NK-92 (cell line): ENCODE results near the gene KLHL29.

ENCODE experiments used
- DNase-seq: peaks from one replicate; lab custom pipeline; 2025; ENCODE audit not compliant: unreplicated experiment; lab: John Stamatoyannopoulos, UW

Gene KLHL29

GRCh38 chr2:23622466-23622865 lies 237.5 kb downstream of the KLHL29 start:
- DNase-seq = no peak

DNA sequence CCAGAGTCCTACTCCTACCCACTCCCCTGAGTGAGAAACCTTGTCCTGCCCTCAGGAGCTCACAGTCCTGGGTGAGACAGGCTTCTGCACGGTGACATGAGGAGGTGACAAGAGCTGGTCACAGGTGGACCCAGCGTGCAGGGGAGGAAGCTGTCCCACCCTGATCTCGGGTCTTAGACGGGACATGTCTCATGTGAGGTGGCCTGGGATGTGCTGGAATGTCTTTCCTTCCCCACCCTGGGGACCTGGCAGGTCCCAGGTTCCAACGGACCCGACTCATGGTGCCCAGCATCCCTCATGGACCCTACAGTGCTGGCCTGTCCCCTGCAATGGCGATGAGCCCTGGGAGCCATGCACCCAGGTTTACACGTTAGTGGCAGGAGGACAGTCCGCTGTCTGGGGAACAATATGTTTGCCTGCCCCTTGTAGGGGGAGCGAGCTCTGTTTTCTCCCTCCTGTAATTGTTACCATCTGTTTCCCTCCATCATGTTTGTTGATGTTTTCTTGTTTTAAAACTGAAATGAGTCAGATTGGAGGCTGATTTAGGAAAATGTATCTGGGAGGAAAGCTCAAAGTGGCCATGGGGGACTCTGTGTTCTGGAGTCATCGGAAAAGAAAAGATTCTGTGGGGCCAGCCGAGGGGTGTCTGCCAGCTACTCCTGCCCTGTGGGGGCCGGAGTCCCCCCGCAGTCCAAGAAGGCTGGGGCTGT lies 238.1 kb downstream of the KLHL29 start:
- DNase-seq = no peak

- no peak for DNase-seq
Observed at GRCh38 chr2:23624378-23624777, 239.4 kb downstream of the KLHL29 start.

DNA sequence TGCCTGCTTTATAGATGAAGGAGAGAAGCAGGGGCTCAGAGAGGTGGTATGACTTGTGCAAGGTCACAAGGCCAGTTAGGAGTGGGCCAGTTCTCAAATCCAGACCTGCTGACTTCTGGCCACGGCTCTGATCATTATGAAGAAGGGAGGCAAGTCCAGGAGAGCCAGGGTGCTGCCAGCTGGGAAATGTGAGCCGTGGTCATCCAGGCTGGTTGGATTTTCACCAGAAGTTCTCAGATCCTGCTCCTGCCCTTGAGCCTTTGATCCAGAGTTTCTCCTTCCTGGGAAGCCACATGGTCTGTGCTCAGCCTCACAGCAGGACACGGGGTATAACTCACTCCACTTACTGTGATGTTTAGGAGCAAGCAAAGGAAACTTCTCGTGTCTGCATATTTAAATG lies 239.9 kb downstream of the KLHL29 start:
- DNase-seq = no peak

DNA sequence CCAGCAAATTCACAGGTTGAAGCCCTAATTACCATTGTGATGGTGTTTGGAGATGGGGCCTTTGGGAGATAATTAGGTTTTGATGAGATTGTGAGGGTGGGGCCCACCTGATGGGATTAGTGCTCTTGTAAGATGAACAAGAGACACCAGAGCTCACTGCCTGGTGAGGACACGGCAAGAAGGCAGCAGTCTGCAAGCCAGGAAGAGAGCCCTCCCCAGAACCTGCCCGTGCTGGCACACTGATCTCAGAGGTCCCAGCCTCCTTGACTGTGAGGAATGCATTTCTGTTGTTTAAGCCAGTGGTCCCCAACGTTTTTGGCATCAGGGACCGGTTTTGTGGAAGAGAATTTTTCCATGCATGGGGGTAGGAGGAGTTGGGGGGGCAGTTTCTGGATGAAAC lies 240.7 kb downstream of the KLHL29 start:
- DNase-seq = no peak

GRCh38 chr2:23626701-23627230 lies 241.8 kb downstream of the KLHL29 start:
- DNase-seq = no peak

GRCh38 chr2:23627236-23628009 lies 242.4 kb downstream of the KLHL29 start:
- no peak for DNase-seq

DNA sequence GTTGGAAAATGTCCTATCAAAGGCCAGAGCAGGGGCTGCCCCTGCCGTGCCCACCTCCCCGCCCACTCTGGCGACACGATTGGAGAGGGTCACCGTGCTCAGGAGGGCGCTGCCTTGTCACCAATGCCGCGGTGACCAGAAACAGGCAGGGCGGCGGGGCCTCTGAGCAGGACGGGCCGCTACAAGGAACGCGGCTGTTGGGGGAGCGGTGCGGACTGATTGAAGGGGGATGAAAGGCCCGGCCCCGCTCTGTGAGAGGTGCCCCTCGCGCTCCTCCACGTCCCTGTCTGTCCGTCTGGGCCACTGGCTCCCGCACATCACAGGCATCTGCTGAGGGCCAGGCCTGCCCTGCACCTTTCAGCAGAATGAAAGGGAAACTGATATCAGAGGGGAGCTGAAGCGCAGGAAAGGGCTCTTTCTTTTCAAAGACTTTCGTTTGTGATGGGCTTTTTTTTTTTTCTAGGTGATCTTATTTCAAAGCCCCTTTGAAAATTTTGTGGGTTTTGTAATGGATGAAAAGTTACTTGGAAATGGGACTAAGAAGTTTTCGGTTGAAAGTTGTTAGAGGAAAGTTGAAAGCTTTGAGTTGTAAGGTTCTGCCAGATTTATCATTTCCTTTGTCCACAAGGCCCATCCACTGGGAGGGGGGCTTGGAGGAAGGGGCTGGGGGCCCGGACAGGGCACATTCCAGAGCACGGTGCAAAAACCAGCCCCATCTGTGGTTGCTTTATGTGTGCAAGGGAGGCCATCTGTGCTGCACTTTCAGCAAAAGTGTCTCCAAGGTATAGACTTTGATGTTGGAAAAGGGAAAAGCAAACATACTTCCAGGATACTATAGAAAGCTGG lies 244.2 kb downstream of the KLHL29 start:
- no peak for DNase-seq

DNA sequence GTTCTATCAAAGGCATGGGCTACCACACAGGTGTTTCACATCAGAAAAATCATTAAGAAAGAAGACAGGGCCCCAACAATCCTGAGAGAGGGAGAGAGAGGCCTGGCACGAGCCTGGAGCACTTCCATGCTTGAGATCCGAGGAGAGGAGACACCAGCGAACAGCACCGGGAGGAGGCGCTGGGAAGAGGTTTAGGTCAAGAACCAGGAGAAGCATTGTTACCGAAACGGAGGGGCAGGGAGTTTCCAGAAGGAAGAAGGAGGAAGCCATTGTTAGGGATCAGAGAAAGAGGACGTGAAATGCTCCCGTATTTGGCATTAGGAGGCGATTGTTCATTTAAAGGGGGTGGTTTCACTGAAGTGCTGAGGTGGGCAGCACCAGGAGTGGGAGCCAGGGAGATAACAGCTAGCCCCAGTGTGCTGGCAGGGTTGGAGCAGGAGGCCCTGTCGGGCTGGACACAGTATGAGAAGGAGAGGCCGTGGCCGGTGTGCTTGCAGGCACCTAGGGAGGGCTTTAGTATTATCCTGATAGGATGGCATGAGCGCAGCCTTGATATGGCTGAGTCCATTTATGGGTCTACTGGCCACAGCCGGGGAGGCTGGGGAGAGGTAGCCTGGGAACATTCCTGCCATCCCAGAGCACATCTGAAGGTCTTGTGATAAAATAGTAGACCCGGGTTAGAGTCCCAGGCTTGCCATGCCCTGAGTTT lies 244.9 kb downstream of the KLHL29 start:
- DNase-seq = no peak

GRCh38 chr2:23630961-23631360 lies 246.0 kb downstream of the KLHL29 start:
- DNase-seq = no peak

GRCh38 chr2:23631389-23631788 lies 246.4 kb downstream of the KLHL29 start:
- DNase-seq = no peak

- no peak for DNase-seq
Observed at GRCh38 chr2:23632386-23632785, 247.4 kb downstream of the KLHL29 start.

DNA sequence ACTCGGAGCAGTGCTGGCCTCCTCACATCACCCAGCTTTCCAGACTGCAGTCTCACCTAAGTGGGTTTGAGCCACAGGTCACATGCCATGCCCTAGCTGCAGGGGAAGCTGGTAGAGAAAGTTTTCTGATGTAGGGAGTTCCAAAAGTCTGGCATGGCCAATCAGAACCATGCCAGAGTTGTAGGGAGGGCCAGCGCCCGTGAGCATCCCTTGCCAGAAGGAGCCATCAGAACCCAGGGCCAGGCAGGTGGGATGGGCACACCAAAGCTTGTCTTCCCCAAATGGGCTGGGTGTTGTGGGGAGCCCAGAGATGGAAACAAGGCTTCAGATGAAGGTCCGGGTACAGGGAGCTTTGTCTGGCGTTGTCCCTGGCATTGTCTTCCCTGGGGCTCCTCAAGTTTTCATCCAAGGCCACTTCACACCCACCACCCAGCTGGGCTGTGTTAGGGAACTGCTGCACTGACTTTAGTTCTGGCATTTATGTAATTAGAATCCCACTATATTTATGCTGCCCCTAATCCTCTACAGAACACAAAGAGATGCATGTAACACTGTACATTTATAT lies 247.9 kb downstream of the KLHL29 start:
- no peak for DNase-seq

DNA sequence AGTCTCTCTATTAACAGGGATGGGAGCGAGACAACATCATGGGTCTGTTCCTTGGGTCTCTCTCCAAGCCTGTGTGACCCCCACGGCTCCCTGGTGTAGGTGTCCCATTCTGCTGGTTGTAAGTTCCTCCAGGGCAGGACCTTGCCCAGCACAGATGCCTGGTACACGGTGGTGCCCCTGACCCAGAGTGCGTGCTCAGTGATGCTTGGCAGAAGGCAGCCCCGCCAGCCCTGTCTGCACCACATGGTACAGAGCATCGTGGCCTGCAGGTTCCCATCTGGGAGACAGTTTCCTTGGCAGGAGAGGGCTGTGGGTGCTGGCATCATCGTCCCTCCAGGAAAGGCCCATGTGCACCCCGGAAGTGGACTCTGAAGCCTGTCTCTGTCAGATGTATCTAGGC lies 249.0 kb downstream of the KLHL29 start:
- no peak for DNase-seq

DNA sequence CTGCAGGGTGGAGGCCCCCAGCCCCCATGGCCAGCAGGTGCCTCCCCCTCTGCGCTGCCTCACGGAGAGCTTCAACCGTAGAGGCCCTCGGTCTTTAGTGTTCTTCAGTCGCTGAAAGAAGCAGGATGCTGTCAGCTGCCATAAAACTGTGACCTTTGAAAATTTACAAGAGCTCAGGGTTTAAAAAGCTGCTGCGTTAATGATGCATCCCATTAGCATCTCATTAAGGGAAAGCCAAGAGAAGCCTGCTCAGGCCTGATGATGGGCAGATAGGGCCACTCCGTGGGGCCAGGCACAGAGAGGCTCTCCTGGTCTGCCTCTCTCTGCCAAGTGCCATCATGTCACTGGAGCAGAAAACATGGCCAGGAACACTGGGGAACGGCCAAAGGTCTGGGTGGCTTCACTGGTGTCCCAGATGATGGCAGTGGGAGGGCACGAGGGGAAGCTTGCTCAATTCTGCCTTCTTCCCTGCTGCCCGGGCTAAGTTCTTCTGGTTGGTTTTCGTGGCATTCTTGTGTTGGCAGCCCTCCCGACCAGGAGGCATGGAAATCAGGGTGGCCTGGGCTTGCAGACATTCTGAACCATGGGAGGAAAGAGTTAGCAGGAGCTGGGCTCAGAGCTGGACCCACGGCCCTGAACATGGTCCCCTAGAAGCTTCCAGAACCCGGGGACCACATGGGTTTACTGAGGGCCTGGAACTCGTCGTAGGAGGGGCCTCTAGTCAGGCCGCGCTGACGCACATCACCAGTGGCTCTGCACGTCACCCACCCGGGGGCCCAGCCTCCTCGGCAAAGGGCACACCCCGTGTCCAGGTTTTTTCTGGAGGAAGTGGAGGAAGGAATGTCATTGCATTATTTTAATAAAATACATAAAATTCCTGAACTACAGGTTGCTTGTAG lies 250.7 kb downstream of the KLHL29 start:
- no peak for DNase-seq

DNA sequence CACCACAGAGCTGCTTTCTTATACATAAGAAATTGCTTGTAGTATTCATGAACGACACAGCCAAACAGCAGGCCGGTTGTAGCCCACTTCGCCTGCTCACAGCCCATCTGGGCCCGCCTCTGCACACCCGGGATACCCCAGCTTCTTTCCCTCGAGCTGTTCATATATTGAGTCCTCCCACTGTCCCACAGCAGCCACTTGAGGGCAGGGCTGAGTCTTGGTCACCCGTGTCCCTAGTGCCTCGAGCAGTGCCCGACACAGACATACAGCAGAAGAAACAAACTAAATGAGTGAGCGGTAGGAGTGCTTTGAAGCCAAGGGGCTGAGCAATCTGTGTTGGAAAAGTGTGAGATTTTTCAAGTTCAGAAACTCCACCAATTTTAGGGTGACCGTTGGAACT lies 251.4 kb downstream of the KLHL29 start:
- DNase-seq = no peak

GRCh38 chr2:23637011-23637778 lies 252.2 kb downstream of the KLHL29 start:
- no peak for DNase-seq

GRCh38 chr2:23639406-23639982 lies 254.5 kb downstream of the KLHL29 start:
- DNase-seq = no peak
